HepG2 (cell line): Measurements from ENCODE around the gene SS18L1. TPM values are rescaled to one million over a fixed set of nuclear protein-coding genes. Genes with fewer than 3 reads are reported as not detected.

ENCODE experiments used
- BHLHE40 ChIP-seq: IDR thresholded peaks from 2 replicates; pipeline ENCODE4 v1.6.1; 2011; ENCODE audit warnings: low read length, improper control_type of control experiment
- CREB3 ChIP-seq: sonication (generic); formaldehyde crosslinking; IDR thresholded peaks from 2 replicates; pipeline ENCODE4 v1.5.0; 2020; ENCODE audit warnings: missing genetic modification reagents
- DNMT1 ChIP-seq: sonication (generic); formaldehyde crosslinking; IDR thresholded peaks from 2 replicates; pipeline ENCODE4 v1.5.1; 2020; ENCODE audit warnings: mild to moderate bottlenecking, missing genetic modification reagents
- DPF2 ChIP-seq: sonication (generic); formaldehyde crosslinking; IDR thresholded peaks from 2 replicates; pipeline ENCODE4 v1.4.0; 2020; ENCODE audit warnings: mild to moderate bottlenecking, low read depth, missing genetic modification reagents, borderline replicate concordance
- ETV6 ChIP-seq: sonication (generic); formaldehyde crosslinking; conservative IDR thresholded peaks from 2 replicates; pipeline ENCODE4 v1.4.0; 2020; ENCODE audit warnings: missing genetic modification reagents
- FOXK2 ChIP-seq: fragments of 450-650 bp; IDR thresholded peaks from 2 replicates; pipeline ENCODE4 v1.6.1; 2016
- HMG20B ChIP-seq: conservative IDR thresholded peaks from 2 replicates; pipeline ENCODE4 v1.6.1; 2016; ENCODE audit warnings: missing genetic modification reagents, missing compliant biosample characterization
- HNRNPH1 ChIP-seq: fragments of 200-400 bp; formaldehyde crosslinking; optimal IDR thresholded peaks from 2 replicates; pipeline ENCODE3; 2017; ENCODE audit warnings: mild to moderate bottlenecking, low read depth, low read length
- LBX2 ChIP-seq: sonication (generic); formaldehyde crosslinking; IDR thresholded peaks from 2 replicates; pipeline ENCODE4 v1.5.0; 2020; ENCODE audit warnings: missing genetic modification reagents, mild to moderate bottlenecking, borderline replicate concordance
- MBNL3 ChIP-seq: fragments of 250-450 bp; sonication (Bioruptor Pico); conservative IDR thresholded peaks from 2 replicates; pipeline ENCODE4 v1.8.0; 2022; ENCODE audit warnings: mild to moderate bottlenecking, inconsistent platforms
- REST ChIP-seq, 2 experiments: IDR thresholded peaks; 2 replicates each; pipeline ENCODE4 v1.6.1; 2011 to 2012; ENCODE audit warnings: low read length in 2 of 2, borderline replicate concordance in 1 of 2, low read depth in 1 of 2, mild to moderate bottlenecking in 1 of 2, moderate library complexity in 1 of 2
- SP1 ChIP-seq, 2 experiments: fragments of 450-650 bp in 1 of 2; sonication (generic) in 1 of 2; formaldehyde crosslinking in 1 of 2; IDR thresholded peaks; 2 replicates each; pipeline versions ENCODE4 v1.4.0 to v1.6.1; 2016 to 2020; ENCODE audit warnings: missing genetic modification reagents in 1 of 2
- YEATS4 ChIP-seq: sonication (generic); formaldehyde crosslinking; IDR thresholded peaks from 2 replicates; pipeline ENCODE4 v1.4.0; 2020; ENCODE audit warnings: missing genetic modification reagents, borderline replicate concordance
- ZBTB33 ChIP-seq: sonication (generic); formaldehyde crosslinking; IDR thresholded peaks from 2 replicates; pipeline ENCODE4 v1.4.0; 2020; ENCODE audit warnings: missing genetic modification reagents
- ZHX1 ChIP-seq: sonication (generic); formaldehyde crosslinking; IDR thresholded peaks from 2 replicates; pipeline ENCODE4 v1.8.1; 2022; ENCODE audit warnings: low read depth, mild to moderate bottlenecking, missing genetic modification reagents
- ZNF160 ChIP-seq: sonication (generic); formaldehyde crosslinking; IDR thresholded peaks from 2 replicates; pipeline ENCODE4 v1.8.0; 2022; ENCODE audit warnings: mild to moderate bottlenecking, inconsistent platforms, missing genetic modification reagents
- ZNF232 ChIP-seq: sonication (generic); formaldehyde crosslinking; IDR thresholded peaks from 2 replicates; pipeline ENCODE4 v1.4.0; 2020; ENCODE audit warnings: missing genetic modification reagents, borderline replicate concordance
- polyA plus RNA-seq, 8 experiments: library from polyadenylated mRNA; depleted of rRNA in 3 of 8; stranded (reverse) in 7 of 8; unstranded in 1 of 8; fragments of >200 nt; fragmentation: Illumina TruSeq in 4 of 8; extraction: Trizol in 4 of 8; gene quantifications; 2 replicates each; pipeline versions ENCODE4 v1.2.1 to v1.2.3, GENCODE V29; 2011 to 2016; ENCODE audit warnings: low read depth in 4 of 8, missing spikeins in 1 of 8, mixed read lengths in 1 of 8; ENCODE audit not compliant: insufficient read depth in 1 of 8
- total RNA-seq, 5 experiments: library from RNA; depleted of rRNA; stranded (reverse); fragments of >200 nt; fragmentation: Illumina TruSeq; extraction: Trizol; gene quantifications; 2 replicates each; pipeline ENCODE4 v1.2.3, GENCODE V29; 2016; ENCODE audit warnings: low read depth in 1 of 5

Gene SS18L1
- total and polyA plus RNA-seq, 2 of the 13 experiments (the other 11 are each of a cell fraction or from before 2014, with no cell fraction given): 17.8 to 27.6 TPM

GRCh38 chr20:62121776-62122653, 21.6 kb upstream of the SS18L1 start, which contains the start of gene LSM14B (continued):
- TF ChIP-seq ETV6: no peak
- TF ChIP-seq REST (IDR thresholded peaks at IDR 0.05; ENCODE audit: borderline replicate concordance in 1 of 2, low read depth in 1 of 2, low read length in 2 of 2): no peak; a peak in 1 of 4 replicates
- TF ChIP-seq CREB3 (CRISPR knock-in tag): 0 out of 2 replicates have a peak, but pooled peaks have one; percentile 24
- TF ChIP-seq YEATS4 (CRISPR knock-in tag): peak; percentile 91
- no peak for TF ChIP-seq DNMT1 (CRISPR knock-in tag)
- TF ChIP-seq ZBTB33 (CRISPR knock-in tag): no peak; the same call in 1 of the 2 replicates
- no peak; the same call in 1 of the 2 replicates for TF ChIP-seq HMG20B (CRISPR knock-in tag)
- TF ChIP-seq MBNL3 (CRISPR knock-in tag): no peak
- no peak for TF ChIP-seq HNRNPH1
- TF ChIP-seq ZNF232 (CRISPR knock-in tag): no peak; the same call in 1 of the 2 replicates
- TF ChIP-seq DPF2: no peak
- TF ChIP-seq LBX2 (CRISPR knock-in tag): no peak
- no peak; the same call in none of the 2 replicates for TF ChIP-seq ZHX1
- no peak for TF ChIP-seq FOXK2
- no peak for TF ChIP-seq ZNF160 (CRISPR knock-in tag)
- no peak for TF ChIP-seq SP1 (IDR thresholded peaks at IDR 0.05)
- peak; percentile 83 for TF ChIP-seq SP1 (CRISPR knock-in tag; IDR thresholded peaks at IDR 0.05)
- peak; percentile 98 for TF ChIP-seq BHLHE40
